ENCODE measurements around the gene EXOSC5. TPM values are rescaled to one million over a fixed set of nuclear protein-coding genes. Genes with fewer than 3 reads are reported as not detected.

The EXOSC5 gene
- polyA plus RNA-seq, 1 donor = 16.5 TPM

DNA sequence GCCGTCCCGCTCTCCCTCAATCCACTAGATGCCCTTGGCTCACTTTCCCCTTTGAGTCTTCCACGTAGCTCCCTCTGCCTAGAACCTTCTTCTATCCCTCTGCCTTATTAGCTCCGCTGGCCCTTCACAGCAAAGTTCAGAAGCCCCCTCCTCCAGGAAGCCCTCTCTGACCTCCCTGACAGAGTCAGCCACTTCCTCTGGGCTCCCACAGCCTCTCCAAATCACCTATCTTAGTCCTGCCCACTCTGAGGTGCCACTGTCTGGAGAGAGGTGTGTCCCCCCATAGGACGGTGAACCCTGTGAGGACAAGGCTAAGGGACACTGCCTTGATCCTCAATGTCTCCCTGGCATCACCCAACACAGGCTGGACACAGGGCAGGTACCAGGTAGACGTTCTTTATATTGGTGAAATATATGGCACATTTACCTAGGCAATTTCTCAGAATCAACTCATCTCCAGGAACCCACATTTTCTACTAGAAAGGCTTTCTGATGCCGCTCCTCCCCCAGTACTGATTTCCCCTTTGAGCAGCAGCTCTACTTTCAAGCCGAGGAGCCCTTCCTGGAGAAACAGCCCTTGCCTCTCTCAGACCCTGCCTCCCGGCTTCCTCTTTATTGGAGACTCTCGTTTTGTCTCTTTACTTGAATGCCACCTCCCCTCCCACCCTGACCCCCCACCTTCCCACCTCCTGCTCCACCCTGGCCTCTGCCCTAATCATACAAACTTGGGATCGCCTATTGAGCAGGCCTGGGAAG, 40.0 kb downstream of the EXOSC5 start:
- no peaks in the 10 kb centered on the region for H3K36me3 ChIP-seq (ENCODE audit: control insufficient read depth, insufficient read depth, low read length)
- no peak for DNase-seq
- peaks cover 22% of the 10 kb centered on the region for H3K27me3 ChIP-seq (ENCODE audit: control insufficient read depth, insufficient read depth, low read length)
- peaks cover 2% of the 10 kb centered on the region for H3K9me3 ChIP-seq (ENCODE audit: control insufficient read depth, low read depth, low read length)
- H3K27ac ChIP-seq (ENCODE audit: low read length) = no peak overlapping the region
- WGBS (ENCODE audit: insufficient coverage, low lambda C conversion rate) = 100% methylated on average over 2 of the region's 11 CpGs
- H3K4me3 ChIP-seq (ENCODE audit: low read length) = no peak overlapping the region
- H3K4me1 ChIP-seq (ENCODE audit: control insufficient read depth, insufficient read depth, low read length) = peaks cover 14% of the 10 kb centered on the region

DNA sequence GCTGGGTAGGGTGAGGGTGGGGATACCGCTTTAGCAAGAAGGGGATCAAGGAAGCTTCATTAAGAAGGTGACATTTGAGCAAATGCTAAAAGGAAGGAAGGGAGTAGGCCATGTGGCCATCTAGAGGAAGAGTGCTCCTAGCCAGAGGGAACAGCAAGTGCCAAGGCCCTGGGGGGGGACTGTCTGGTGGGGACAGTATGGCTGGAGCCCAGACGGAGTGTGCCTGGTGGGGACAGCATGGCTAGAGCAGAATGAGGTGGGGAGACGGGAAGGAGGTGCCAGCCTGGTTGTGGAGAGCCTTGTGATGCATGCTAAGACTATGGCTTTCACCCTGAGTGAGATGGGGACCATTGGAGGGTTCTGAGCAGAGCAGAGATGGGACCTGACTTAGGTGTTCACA, 41.4 kb downstream of the EXOSC5 start:
- WGBS (ENCODE audit: insufficient coverage, low lambda C conversion rate) = 100% methylated on average over 1 of the region's 3 CpGs
- H3K4me1 ChIP-seq (ENCODE audit: control insufficient read depth, insufficient read depth, low read length) = peaks cover 24% of the 10 kb centered on the region
- no peak overlapping the region for H3K4me3 ChIP-seq (ENCODE audit: low read length)
- no peaks in the 10 kb centered on the region for H3K36me3 ChIP-seq (ENCODE audit: control insufficient read depth, insufficient read depth, low read length)
- peaks cover 2% of the 10 kb centered on the region for H3K9me3 ChIP-seq (ENCODE audit: control insufficient read depth, low read depth, low read length)
- no peak overlapping the region for H3K27ac ChIP-seq (ENCODE audit: low read length)
- DNase-seq = no peak
- peaks cover 35% of the 10 kb centered on the region for H3K27me3 ChIP-seq (ENCODE audit: control insufficient read depth, insufficient read depth, low read length)

DNA sequence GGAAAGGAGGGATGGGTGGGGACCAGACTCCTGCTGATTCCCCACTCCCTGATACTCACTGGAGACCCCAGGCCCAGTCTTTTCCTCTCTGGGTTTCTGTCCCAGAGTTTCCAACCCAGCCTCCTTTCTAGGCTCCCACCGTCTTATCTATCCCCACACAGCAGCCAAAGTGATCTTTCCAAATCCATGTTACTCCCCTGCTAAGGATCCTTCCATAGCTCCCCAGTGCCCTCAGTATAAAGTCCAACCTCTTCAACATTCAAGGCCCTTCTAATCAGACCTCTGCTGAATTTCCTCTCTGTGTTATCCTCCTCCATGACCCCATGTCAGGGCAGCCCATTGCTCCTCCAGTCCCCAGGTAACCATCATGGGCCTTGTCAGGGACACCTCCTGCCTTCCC, 42.1 kb downstream of the EXOSC5 start:
- Histone ChIP-seq H3K36me3 (ENCODE audit: control insufficient read depth, insufficient read depth, low read length) (no peaks in the 10 kb centered on the region), H3K4me1 (ENCODE audit: control insufficient read depth, insufficient read depth, low read length) (peaks cover 24% of the 10 kb centered on the region), H3K9me3 (ENCODE audit: control insufficient read depth, low read depth, low read length) (peaks cover 2% of the 10 kb centered on the region), H3K4me3 (ENCODE audit: low read length) (no peak overlapping the region), H3K27ac (ENCODE audit: low read length) (no peak overlapping the region), H3K27me3 (ENCODE audit: control insufficient read depth, insufficient read depth, low read length) (peaks cover 41% of the 10 kb centered on the region)
- WGBS (ENCODE audit: insufficient coverage, low lambda C conversion rate) = no CpG with 5 or more reads among the region's 1 CpG
- DNase-seq = no peak

DNA sequence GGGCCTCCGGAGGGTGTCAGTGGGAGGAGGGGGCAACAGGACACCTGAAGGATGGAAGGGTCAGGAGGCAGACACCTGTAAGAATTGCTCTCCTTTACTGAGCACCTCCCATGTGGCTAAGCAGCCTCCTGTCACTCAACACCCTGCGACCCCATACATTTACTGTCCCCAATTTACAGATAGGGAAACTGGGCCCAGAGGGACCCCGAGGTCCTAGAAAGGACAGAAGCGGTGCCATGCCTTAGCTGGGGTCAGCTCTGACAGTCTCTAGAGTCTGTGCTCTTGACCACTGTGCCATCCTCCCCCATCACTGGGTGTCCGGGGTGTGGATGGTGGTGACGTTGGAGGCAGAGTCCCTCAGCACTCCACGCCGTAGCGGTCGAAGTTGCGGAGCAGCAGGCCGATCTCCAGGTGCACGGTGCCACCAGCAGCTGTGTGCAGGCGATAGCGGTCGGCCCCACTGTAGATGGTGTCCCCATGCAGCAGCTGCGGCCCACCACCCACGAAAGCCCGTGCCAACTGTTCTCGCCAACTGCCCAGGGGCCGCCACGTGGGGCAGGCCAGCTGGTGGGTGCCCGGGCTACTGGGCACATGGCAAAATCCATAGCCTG, 42.7 kb downstream of the EXOSC5 start:
- H3K4me3 ChIP-seq (ENCODE audit: low read length) = peak overlapping the region; percentile 31
- WGBS (ENCODE audit: insufficient coverage, low lambda C conversion rate) = no CpG with 5 or more reads among the region's 23 CpGs
- no peak for DNase-seq
- H3K27me3 ChIP-seq (ENCODE audit: control insufficient read depth, insufficient read depth, low read length) = peaks cover 44% of the 10 kb centered on the region
- no peak overlapping the region for H3K27ac ChIP-seq (ENCODE audit: low read length)
- H3K4me1 ChIP-seq (ENCODE audit: control insufficient read depth, insufficient read depth, low read length) = peaks cover 24% of the 10 kb centered on the region
- H3K36me3 ChIP-seq (ENCODE audit: control insufficient read depth, insufficient read depth, low read length) = no peaks in the 10 kb centered on the region
- H3K9me3 ChIP-seq (ENCODE audit: control insufficient read depth, low read depth, low read length) = peaks cover 2% of the 10 kb centered on the region

DNA sequence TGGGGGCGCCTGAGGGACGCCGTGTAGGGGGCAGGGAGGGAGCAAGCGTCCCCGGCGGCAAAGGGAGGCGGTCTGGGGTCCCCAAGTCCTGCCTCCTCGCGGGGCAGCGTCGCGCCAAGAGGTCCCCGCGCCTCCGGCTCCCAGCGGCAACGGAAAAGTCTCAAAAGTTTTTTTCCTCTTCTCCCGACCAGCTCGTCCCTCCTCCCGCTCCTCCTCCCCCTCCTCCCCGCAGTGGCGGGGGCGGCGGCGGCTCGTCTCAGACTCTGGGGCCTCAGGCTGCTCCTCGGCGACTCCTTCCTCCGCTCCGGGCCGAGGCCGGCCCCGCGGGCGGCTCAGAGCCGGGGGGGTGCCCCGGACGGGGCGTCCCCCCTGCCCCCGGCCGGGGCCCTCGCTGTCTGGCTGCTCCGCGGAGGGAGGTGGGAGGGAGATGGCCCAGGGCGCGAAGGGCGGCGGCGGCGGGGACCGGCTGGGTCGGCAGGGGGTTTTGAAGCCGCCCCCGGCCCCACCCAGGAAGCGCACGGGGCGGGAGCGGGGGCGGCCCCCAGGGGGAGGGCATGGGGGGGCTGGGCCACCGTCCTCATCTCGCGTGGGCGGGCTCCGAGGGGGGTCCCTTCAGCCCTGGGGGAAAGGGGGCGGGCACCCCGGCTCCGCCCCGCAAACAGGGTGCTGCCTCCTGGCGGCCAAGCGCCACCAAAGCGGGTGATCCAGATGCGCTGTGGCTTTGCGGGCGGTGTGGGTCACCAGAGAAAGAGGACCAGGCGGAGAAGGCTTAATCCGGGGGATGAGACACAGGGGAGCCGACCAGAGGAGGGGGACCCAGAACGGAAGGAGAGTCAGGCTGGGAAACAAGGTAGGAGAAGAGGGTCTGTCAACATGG, 43.5 kb downstream of the EXOSC5 start, which contains the start of gene TGFB1:
Gene TGFB1, minus strand, starts transcription at position 457 of the 877 bp plus-strand sequence. CDS start 878 bp downstream, outside the sequence.
- DNase-seq = peak; percentile 63 to 69
- Histone ChIP-seq H3K9me3 (ENCODE audit: control insufficient read depth, low read depth, low read length) (peaks cover 2% of the 10 kb centered on the region), H3K36me3 (ENCODE audit: control insufficient read depth, insufficient read depth, low read length) (no peaks in the 10 kb centered on the region), H3K27me3 (ENCODE audit: control insufficient read depth, insufficient read depth, low read length) (peaks cover 47% of the 10 kb centered on the region), H3K27ac (ENCODE audit: low read length) (no peak within 1 kb of the TSS), H3K4me1 (ENCODE audit: control insufficient read depth, insufficient read depth, low read length) (peaks cover 24% of the 10 kb centered on the region), H3K4me3 (ENCODE audit: low read length) (peak within 1 kb of the TSS; percentile 53)
- no CpG with 5 or more reads among the region's 78 CpGs for WGBS (ENCODE audit: insufficient coverage, low lambda C conversion rate)

DNA sequence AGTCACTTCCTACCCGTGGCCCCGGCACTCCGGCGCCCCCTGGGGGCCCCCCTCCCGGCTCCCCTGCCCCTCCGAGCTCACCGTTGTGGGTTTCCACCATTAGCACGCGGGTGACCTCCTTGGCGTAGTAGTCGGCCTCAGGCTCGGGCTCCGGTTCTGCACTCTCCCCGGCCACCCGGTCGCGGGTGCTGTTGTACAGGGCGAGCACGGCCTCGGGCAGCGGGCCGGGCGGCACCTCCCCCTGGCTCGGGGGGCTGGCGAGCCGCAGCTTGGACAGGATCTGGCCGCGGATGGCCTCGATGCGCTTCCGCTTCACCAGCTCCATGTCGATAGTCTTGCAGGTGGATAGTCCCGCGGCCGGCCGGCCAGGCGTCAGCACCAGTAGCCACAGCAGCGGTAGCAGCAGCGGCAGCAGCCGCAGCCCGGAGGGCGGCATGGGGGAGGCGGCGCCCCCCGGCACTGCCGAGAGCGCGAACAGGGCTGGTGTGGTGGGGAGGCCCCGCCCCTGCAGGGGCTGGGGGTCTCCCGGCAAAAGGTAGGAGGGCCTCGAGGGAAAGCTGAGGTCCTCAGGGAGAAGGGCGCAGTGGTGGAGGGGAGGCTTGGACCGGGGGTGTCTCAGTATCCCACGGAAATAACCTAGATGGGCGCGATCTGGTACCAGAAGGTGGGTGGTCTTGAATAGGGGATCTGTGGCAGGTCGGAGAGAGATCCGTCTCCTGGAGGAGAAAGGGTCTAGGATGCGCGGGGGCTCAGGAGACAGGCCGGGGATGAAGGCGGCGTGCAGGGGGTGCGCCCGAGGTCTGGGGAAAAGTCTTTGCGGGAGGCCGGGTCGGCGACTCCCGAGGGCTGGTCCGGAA, 44.3 kb downstream of the EXOSC5 start:
- 0% methylated on average over 1 of the region's 71 CpGs for WGBS (ENCODE audit: insufficient coverage, low lambda C conversion rate)

DNA sequence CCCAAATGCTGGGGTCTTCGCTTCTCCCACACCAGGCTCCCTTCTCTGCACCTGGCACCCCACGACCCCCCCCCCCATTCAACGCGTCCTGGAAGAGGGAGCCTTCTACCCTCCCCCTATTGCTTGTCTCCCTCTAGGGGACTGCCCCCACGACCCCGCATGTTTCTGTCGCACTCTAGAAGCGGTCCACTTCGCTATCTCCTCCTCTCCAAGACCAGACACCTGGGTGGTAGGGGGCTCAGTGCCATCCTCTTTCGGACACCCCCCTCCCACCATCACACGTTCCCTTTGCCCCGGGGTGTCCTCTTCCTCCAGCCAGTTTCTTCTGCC, 44.9 kb downstream of the EXOSC5 start:
- no CpG with 5 or more reads among the region's 12 CpGs for WGBS (ENCODE audit: insufficient coverage, low lambda C conversion rate)
- peaks cover 24% of the 10 kb centered on the region for H3K4me1 ChIP-seq (ENCODE audit: control insufficient read depth, insufficient read depth, low read length)
- peaks cover 2% of the 10 kb centered on the region for H3K9me3 ChIP-seq (ENCODE audit: control insufficient read depth, low read depth, low read length)
- peaks cover 47% of the 10 kb centered on the region for H3K27me3 ChIP-seq (ENCODE audit: control insufficient read depth, insufficient read depth, low read length)
- no peak for DNase-seq
- no peak overlapping the region for H3K27ac ChIP-seq (ENCODE audit: low read length)
- H3K4me3 ChIP-seq (ENCODE audit: low read length) = peak overlapping the region; percentile 53
- peaks cover 1% of the 10 kb centered on the region for H3K36me3 ChIP-seq (ENCODE audit: control insufficient read depth, insufficient read depth, low read length)

More for the DNA sequence above, 44.3 kb downstream of the EXOSC5 start:
- peaks cover 24% of the 10 kb centered on the region for H3K4me1 ChIP-seq (ENCODE audit: control insufficient read depth, insufficient read depth, low read length)
- DNase-seq = peak in 1 of 2 donors; percentile 47
- H3K36me3 ChIP-seq (ENCODE audit: control insufficient read depth, insufficient read depth, low read length) = no peaks in the 10 kb centered on the region
- H3K9me3 ChIP-seq (ENCODE audit: control insufficient read depth, low read depth, low read length) = peaks cover 2% of the 10 kb centered on the region
- H3K27me3 ChIP-seq (ENCODE audit: control insufficient read depth, insufficient read depth, low read length) = peaks cover 47% of the 10 kb centered on the region
- peak overlapping the region; percentile 53 for H3K4me3 ChIP-seq (ENCODE audit: low read length)
- no peak overlapping the region for H3K27ac ChIP-seq (ENCODE audit: low read length)

DNA sequence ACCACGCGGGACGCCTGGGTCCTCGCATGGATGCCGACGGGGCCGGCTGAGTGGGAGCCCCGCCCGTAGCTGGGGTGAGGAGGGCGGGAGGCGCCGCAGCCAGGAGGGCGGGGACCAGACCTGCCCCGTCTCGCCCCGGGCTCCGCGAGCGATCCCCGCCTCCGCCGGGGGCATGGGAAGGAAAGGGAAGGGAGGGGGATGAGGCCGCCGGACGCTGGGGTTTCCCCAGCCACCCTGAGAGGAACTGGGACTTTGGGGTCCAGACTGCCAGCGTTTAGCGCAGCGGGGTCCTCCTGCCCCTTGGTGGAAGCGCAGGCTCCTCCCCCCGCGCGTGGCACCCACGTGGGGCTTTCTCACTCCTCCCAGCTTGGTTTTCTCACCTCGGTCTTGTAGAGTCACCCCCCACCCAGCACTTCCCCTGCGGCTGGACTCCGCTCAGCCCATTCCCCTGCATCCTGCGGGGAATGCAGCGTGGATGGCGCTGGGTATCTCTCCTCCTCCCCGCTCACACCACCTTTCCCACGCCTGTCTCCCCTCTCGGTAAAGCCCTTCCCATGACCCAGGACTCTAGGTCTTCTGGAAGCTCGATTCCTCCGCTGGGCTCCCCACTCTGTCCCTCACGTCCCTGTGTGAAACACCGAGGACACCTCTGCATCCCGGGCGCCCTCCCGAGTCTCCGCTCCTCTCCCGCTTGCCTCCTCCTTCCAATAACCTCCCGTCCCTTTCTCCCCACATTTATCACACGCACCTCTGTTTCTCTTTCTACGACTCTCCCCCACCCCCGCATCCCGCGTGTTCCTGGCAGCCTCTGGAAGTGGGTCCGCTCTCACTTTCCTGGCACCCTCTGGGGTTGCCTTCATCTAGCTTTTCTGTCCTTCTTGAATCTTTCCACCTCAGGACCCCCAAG, 45.6 kb downstream of the EXOSC5 start:
- no peak overlapping the region for H3K27ac ChIP-seq (ENCODE audit: low read length)
- 0% methylated on average over 9 of the region's 58 CpGs for WGBS (ENCODE audit: insufficient coverage, low lambda C conversion rate)

DNA sequence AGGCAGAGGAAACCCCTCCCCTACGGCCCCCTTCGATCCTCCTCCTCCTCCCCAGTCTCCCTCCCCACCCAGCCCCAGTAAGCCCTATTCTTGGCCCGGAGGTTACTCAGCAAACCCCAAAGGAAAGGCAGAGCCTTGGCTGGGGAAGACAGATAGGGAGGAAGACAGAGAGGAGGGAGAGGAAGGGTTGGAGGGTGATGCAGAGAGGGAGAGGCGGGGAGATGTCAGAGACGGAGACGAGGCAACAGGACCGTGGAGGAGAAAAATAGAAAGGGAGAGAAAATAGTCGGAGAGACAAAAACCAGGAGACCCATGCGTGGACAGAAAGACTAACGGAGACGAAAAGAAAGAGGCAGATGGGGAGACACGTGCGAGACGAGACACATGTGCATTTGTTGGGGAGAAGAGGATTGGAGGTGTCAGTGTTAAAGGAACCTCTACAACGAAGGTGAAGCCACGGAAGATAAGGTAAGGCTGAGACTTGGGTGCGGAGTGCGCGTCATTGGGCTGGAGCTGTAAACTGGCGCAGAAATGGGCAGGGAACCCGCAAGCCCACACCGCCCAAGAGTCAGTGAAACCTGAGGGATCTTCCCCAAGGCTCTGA, 46.3 kb downstream of the EXOSC5 start:
- Histone ChIP-seq H3K27me3 (ENCODE audit: control insufficient read depth, insufficient read depth, low read length) (peaks cover 47% of the 10 kb centered on the region), H3K4me1 (ENCODE audit: control insufficient read depth, insufficient read depth, low read length) (peaks cover 24% of the 10 kb centered on the region), H3K27ac (ENCODE audit: low read length) (no peak overlapping the region), H3K9me3 (ENCODE audit: control insufficient read depth, low read depth, low read length) (peaks cover 2% of the 10 kb centered on the region), H3K4me3 (ENCODE audit: low read length) (peak overlapping the region; percentile 53), H3K36me3 (ENCODE audit: control insufficient read depth, insufficient read depth, low read length) (peaks cover 2% of the 10 kb centered on the region)
- WGBS (ENCODE audit: insufficient coverage, low lambda C conversion rate) = 3% methylated on average over 6 of the region's 22 CpGs
- DNase-seq = no peak

More for the DNA sequence above, 45.6 kb downstream of the EXOSC5 start:
- peaks cover 24% of the 10 kb centered on the region for H3K4me1 ChIP-seq (ENCODE audit: control insufficient read depth, insufficient read depth, low read length)
- H3K4me3 ChIP-seq (ENCODE audit: low read length) = peak overlapping the region; percentile 53
- peaks cover 2% of the 10 kb centered on the region for H3K9me3 ChIP-seq (ENCODE audit: control insufficient read depth, low read depth, low read length)
- peaks cover 2% of the 10 kb centered on the region for H3K36me3 ChIP-seq (ENCODE audit: control insufficient read depth, insufficient read depth, low read length)
- H3K27me3 ChIP-seq (ENCODE audit: control insufficient read depth, insufficient read depth, low read length) = peaks cover 47% of the 10 kb centered on the region
- peak in 1 of 2 donors; percentile 53 for DNase-seq

Data from large intestine (tissue), 3 donors.